Muscle layer of duodenum (tissue), 2 donors: ENCODE results near the gene ZIC4.

ENCODE experiments used
- H3K27ac ChIP-seq: one replicate; pipeline ENCODE4 v1.7.0; 2013; ENCODE audit warnings: mild to moderate bottlenecking, low read length
- H3K27me3 ChIP-seq: one replicate; pipeline ENCODE4 v1.7.0; 2013; ENCODE audit warnings: low read depth, mild to moderate bottlenecking, control low read depth, low read length
- H3K36me3 ChIP-seq, 2 donors: one replicate each; pipeline ENCODE4 v1.7.0; 2013; ENCODE audit warnings: low read length in 2 of 2, control low read depth in 1 of 2, mild to moderate bottlenecking in 1 of 2; ENCODE audit not compliant: insufficient read depth in 2 of 2, control insufficient read depth in 1 of 2
- H3K4me1 ChIP-seq, 2 donors: one replicate each; pipeline ENCODE4 v1.7.0; 2013; ENCODE audit warnings: low read length in 2 of 2, mild to moderate bottlenecking in 2 of 2, control low read depth in 1 of 2, moderate library complexity in 1 of 2; ENCODE audit not compliant: insufficient read depth in 2 of 2, control insufficient read depth in 1 of 2
- H3K4me3 ChIP-seq, 2 donors: one replicate each; pipeline ENCODE4 v1.7.0; 2013; ENCODE audit warnings: low read length in 2 of 2, low read depth in 1 of 2, mild to moderate bottlenecking in 1 of 2
- H3K9me3 ChIP-seq, 2 donors: one replicate each; pipeline ENCODE4 v1.7.0; 2013; ENCODE audit warnings: low read length in 2 of 2, control low read depth in 1 of 2, mild to moderate bottlenecking in 1 of 2; ENCODE audit not compliant: control insufficient read depth in 1 of 2
- donor health status: healthy.

Gene ZIC4

GRCh38 chr3:147361454-147362420, 44.6 kb downstream of the ZIC4 start:
- Histone ChIP-seq H3K27me3 (peaks cover 50% of the 10 kb centered on the region), H3K9me3 (no peaks in the 10 kb centered on the region), H3K4me3 (no peak overlapping the region), H3K27ac (no peak overlapping the region), H3K36me3 (no peaks in the 10 kb centered on the region), H3K4me1 (peaks cover 0 to 5% of the 10 kb centered on the region in 2 donors)

DNA sequence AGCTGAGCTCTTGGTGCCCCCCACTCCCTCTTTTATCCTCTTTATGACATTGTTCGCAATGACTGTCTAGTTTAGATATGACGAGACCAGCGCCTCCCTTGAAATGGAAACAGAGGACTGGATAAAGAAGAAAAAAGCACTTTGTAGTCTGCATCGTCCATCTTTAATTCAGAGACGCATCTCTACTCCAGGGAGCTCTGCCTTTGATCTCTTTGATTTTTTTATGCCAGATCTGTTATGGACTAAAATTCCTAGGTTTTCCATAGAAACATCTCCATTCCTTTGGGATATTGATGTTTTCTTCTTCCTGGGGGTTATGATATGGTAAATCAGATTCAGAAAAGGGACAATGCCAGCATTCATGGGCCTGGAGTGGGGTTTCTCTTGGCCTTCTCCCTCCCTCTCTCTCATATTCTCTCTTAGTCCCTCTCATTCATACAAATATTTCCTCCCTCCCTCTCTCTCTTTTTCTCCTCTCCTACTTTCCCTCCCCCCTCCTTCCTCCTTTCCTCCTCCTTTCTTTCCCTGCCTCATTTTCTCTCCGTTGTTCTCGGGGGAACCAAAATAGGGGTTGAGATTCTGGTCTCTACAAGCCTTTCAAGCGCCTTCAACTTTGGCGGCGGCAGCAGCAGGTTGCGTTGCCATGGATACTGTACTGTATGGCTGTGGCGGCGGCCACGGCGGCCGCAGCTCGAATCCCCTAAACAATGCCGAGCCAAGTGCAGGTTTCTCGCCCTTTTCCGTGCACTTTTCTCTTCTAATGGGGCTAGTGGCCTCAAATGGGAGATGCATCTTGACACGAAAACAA, 45.5 kb downstream of the ZIC4 start:
- Histone ChIP-seq H3K4me3 (no peak overlapping the region), H3K27me3 (peaks cover 59% of the 10 kb centered on the region), H3K36me3 (no peaks in the 10 kb centered on the region), H3K4me1 (peaks cover 0 to 5% of the 10 kb centered on the region in 2 donors), H3K27ac (no peak overlapping the region), H3K9me3 (no peaks in the 10 kb centered on the region)

DNA sequence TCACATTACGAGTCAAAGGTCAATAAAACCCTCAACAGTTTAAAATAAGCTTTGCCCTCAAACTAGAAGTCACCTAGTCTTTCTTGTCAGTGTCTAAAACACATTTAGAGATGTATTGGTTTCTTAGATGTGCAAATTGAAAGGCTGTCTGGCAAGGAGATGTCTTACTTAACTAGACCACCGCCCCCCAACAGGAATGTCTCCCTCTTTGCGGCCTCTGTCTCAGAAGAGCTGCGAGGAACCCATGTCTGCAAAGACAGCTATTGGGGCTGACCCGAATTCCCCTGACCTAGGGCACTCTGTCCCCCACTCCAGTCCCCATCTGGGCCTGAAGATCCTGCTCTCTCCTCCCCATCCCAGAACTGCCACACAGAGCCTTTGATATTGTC, 46.3 kb downstream of the ZIC4 start:
- Histone ChIP-seq H3K4me1 (peaks cover 0 to 5% of the 10 kb centered on the region in 2 donors), H3K9me3 (no peaks in the 10 kb centered on the region), H3K27ac (no peak overlapping the region), H3K27me3 (peaks cover 65% of the 10 kb centered on the region), H3K36me3 (no peaks in the 10 kb centered on the region), H3K4me3 (no peak overlapping the region)

- Histone ChIP-seq H3K9me3 (no peaks in the 10 kb centered on the region), H3K27me3 (peaks cover 62% of the 10 kb centered on the region)
These were observed 46.9 kb downstream of the ZIC4 start for GRCh38 chr3:147359177-147360050.

DNA sequence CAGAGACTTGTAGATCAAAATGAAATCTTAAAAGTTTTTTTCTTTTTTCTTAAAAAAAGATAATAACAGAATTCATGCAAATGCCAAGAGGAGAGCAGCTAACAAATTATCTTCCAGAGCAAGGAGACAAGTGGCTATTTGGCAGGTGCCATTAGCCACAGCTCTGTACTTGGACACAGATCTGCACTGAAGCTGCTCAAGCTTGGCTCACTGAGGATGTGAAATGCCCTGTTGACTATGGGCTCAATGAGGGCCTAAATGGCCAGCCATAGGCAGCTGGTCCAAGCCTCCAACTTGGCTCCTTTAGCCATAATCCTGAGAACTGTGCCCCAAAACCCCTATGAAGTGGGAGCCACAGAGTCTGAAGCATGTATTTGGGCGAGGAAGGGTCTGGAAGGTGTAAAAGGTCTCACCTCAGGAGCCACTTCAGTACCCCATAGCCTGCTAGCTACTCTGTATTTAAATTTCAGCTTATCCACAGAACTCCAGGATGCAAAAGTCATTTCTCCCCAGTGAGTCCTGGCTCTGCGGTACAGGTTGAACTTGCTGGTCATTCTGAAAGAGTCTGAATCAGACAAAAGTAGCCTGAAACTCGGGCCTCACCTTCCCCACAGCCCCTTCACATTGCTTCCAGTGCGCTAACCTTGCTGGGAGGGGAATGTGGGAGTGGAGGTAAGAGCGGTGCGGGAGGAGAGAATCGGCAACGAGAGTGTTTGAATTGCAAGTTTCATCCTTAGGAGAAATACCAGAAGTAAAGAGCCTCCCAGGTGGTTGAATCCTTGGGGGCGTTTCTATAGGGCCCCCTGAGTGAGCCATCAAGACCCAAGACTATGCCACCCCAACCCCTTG, 48.0 kb downstream of the ZIC4 start:
- Histone ChIP-seq H3K4me3 (no peak overlapping the region), H3K9me3 (no peaks in the 10 kb centered on the region), H3K4me1 (peaks cover 0 to 5% of the 10 kb centered on the region in 2 donors), H3K36me3 (no peaks in the 10 kb centered on the region), H3K27me3 (peaks cover 64% of the 10 kb centered on the region), H3K27ac (no peak overlapping the region)

More at GRCh38 chr3:147359177-147360050, 46.9 kb downstream of the ZIC4 start:
- Histone ChIP-seq H3K36me3 (no peaks in the 10 kb centered on the region), H3K4me3 (no peak overlapping the region), H3K27ac (no peak overlapping the region), H3K4me1 (peaks cover 0 to 5% of the 10 kb centered on the region in 2 donors)

DNA sequence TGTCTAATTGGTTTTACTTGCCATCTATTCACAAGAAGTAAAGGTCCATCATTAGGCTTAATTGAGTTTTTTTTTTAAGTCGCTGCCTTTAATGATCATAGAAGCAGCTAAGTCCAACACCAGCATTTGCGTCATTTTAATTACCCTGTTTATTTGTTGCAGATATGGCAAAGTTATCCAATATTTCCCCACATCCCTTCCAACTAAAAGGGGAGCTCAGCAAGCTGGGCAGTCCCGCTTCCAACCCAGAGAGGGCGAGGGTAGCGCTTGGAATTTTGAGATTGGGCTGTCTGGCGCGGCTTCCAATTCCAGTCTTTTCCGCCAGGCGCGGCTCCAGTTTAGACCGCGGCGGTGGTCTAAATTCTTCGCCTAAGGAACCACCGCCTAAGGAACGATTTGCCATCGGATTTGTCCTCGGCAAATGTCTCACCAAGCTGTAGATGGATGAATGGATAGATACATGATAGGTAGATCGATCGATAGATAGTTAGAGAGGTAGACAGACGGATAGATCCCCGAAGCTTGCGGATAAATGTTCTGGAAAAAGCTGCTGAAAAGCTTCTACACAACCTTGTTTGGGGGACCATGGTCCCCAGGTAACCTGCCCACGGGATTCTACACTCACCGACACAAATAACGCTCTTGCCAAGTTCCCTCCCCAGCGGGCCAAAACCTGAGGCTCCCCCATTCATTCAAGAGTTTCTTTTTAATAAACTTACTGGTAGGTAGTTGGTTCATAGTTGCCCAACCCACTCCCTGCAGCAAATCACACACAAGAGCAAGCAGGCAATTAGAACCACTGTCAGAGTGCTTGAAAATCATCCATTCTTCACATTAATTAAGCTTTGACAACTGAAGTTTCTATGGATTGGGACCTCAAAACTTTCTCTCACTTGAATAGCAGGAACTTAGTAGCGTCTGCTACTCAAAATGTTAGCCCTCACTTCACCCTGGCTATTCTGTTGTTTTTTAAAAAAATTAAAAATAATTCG, 49.1 kb downstream of the ZIC4 start:
- Histone ChIP-seq H3K9me3 (no peaks in the 10 kb centered on the region), H3K27me3 (peaks cover 64% of the 10 kb centered on the region), H3K4me1 (peaks cover 0 to 5% of the 10 kb centered on the region in 2 donors), H3K27ac (no peak overlapping the region), H3K4me3 (no peak overlapping the region), H3K36me3 (no peaks in the 10 kb centered on the region)

- H3K27me3 ChIP-seq: peaks cover 64% of the 10 kb centered on the region
- peaks cover 0 to 5% of the 10 kb centered on the region in 2 donors for H3K4me1 ChIP-seq
- no peak overlapping the region for H3K4me3 ChIP-seq
- H3K36me3 ChIP-seq: no peaks in the 10 kb centered on the region
- no peaks in the 10 kb centered on the region for H3K9me3 ChIP-seq
- H3K27ac ChIP-seq: no peak overlapping the region
These were observed 50.0 kb downstream of the ZIC4 start for GRCh38 chr3:147356145-147356908.

DNA sequence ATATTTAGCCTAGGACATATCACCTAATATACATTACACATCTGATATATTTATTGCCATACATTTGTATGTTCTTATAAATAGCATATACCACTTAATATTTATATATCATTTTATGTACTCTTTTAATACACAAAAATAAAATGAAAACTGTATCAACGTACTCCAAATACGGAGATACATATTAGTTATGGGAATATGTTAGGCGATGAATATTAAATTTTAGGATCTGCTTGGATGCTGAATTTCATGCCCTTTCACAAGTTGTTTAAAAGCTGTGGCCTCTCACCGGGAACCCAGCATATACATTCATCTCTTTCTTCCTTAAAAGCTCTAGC, 50.6 kb downstream of the ZIC4 start:
- Histone ChIP-seq H3K27me3 (peaks cover 61% of the 10 kb centered on the region), H3K4me1 (peaks cover 0 to 5% of the 10 kb centered on the region in 2 donors), H3K36me3 (no peaks in the 10 kb centered on the region), H3K27ac (no peak overlapping the region), H3K4me3 (no peak overlapping the region), H3K9me3 (no peaks in the 10 kb centered on the region)

GRCh38 chr3:147355084-147355752, 51.1 kb downstream of the ZIC4 start:
- H3K27me3 ChIP-seq: peaks cover 56% of the 10 kb centered on the region

More at GRCh38 chr3:147355084-147355752, 51.1 kb downstream of the ZIC4 start:
- Histone ChIP-seq H3K4me3 (no peak overlapping the region), H3K9me3 (no peaks in the 10 kb centered on the region), H3K27ac (no peak overlapping the region), H3K4me1 (peaks cover 0 to 5% of the 10 kb centered on the region in 2 donors), H3K36me3 (no peaks in the 10 kb centered on the region)
